PC-9 (cell line): ENCODE results near the gene MYOM3. TPM values are rescaled to one million over a fixed set of nuclear protein-coding genes. Genes with fewer than 3 reads are reported as not detected.
A peak's percentile ranks its signal among the peaks of the same experiment; 100 is the strongest.
"Not testable (repeated sequence)": the region's sequence is repeated elsewhere in the genome, so short reads cannot be mapped to it uniquely, and the experiment has no call there.

ENCODE experiments used
- BruUV-seq: library from RNA; stranded (reverse); fragments of 400-500 nt; replicated peaks from 2 replicates; lab custom pipeline; 2021; lab: Mats Ljungman, UMichigan
- CTCF ChIA-PET: fragments of 300-600 bp; sonication (Branson Sonifier 250); formaldehyde crosslinking; loops from one replicate; lab custom pipeline; 2022; ENCODE audit warnings: antibody characterized with exemption; lab: Charles Lee
- POLR2A ChIA-PET: fragments of 300-600 bp; sonication (Branson Sonifier 250); formaldehyde crosslinking; loops from one replicate; lab custom pipeline; 2022; ENCODE audit warnings: antibody characterized with exemption; ENCODE audit not compliant: unreplicated experiment; lab: Charles Lee
- DNase-seq, 2 experiments: peaks; one replicate each; pipeline versions ENCODE4 v3.0.0 to v3.0.0-alpha.2; 2015 to 2022; ENCODE audit warnings: mixed read lengths in 1 of 2
- H2AFZ ChIP-seq: fragments of 200-600 bp; sonication (generic); 2 replicates; pipeline ENCODE4 v1.8.1; 2017; ENCODE audit warnings: antibody characterized with exemption
- H3F3A ChIP-seq: fragments of 200-600 bp; sonication (generic); 2 replicates; pipeline ENCODE4 v1.8.1; 2017; ENCODE audit warnings: antibody characterized with exemption, mild to moderate bottlenecking, low read depth; ENCODE audit not compliant: insufficient read depth
- H3K27ac ChIP-seq: fragments of 200-600 bp; sonication (generic); 2 replicates; pipeline ENCODE4 v1.6.1; 2016; ENCODE audit warnings: mixed run types
- H3K27me3 ChIP-seq: fragments of 200-600 bp; sonication (generic); 2 replicates; pipeline ENCODE4 v1.6.1; 2016; ENCODE audit warnings: low read depth, mixed run types; ENCODE audit not compliant: insufficient read depth
- H3K36me3 ChIP-seq: fragments of 200-600 bp; sonication (generic); 2 replicates; pipeline ENCODE4 v1.6.1; 2016; ENCODE audit warnings: low read depth, mixed run types
- H3K4me1 ChIP-seq: fragments of 200-600 bp; sonication (generic); replicated peaks from 2 replicates; pipeline ENCODE4 v1.6.1; 2016; ENCODE audit warnings: mixed run types; ENCODE audit not compliant: insufficient read depth
- H3K4me2 ChIP-seq: fragments of 200-600 bp; sonication (generic); 2 replicates; pipeline ENCODE4 v1.6.1; 2017; ENCODE audit warnings: mixed run types
- H3K4me3 ChIP-seq: fragments of 200-600 bp; sonication (generic); 2 replicates; pipeline ENCODE4 v1.6.1; 2016; ENCODE audit warnings: mixed run types
- H3K79me2 ChIP-seq: fragments of 200-600 bp; sonication (generic); 2 replicates; pipeline ENCODE4 v1.6.1; 2017; ENCODE audit warnings: low read depth, mixed run types
- H3K9me2 ChIP-seq: fragments of 200-600 bp; sonication (generic); 2 replicates; pipeline ENCODE4 v1.8.1; 2017; ENCODE audit warnings: mild to moderate bottlenecking; ENCODE audit not compliant: insufficient read depth
- H3K9me3 ChIP-seq: fragments of 200-600 bp; sonication (generic); 2 replicates; pipeline ENCODE4 v1.8.1; 2016; ENCODE audit warnings: low read depth; ENCODE audit not compliant: insufficient read depth
- H4K20me1 ChIP-seq: fragments of 200-600 bp; sonication (generic); 2 replicates; pipeline ENCODE4 v1.8.1; 2017; ENCODE audit not compliant: insufficient read depth
- EZH2 ChIP-seq: fragments of 200-600 bp; sonication (generic); IDR thresholded peaks from 2 replicates; pipeline ENCODE4 v1.8.0; 2017; ENCODE audit warnings: antibody characterized with exemption, low read depth
- intact Hi-C: fragments of 100-400 bp; cut with micrococcal nuclease; formaldehyde crosslinking; loops from one replicate; pipeline ENCODE4 v1.10.0; 2022; ENCODE audit not compliant: unreplicated experiment
- total RNA-seq: library from RNA; stranded (reverse); gene quantifications from 2 replicates; pipeline ENCODE4 v1.2.3, GENCODE V29; 2021
- TF ChIP-seq, protein P1 (sequence below): fragments of 200-600 bp; sonication (generic); conservative IDR thresholded peaks from 2 replicates; pipeline ENCODE4 v1.6.1; 2017; ENCODE audit warnings: mixed run types, antibody characterized with exemption, mild to moderate bottlenecking, moderate library complexity

The MYOM3 gene
- total RNA-seq, 1 experiment from 2014 or later = 11.9 TPM

DNA sequence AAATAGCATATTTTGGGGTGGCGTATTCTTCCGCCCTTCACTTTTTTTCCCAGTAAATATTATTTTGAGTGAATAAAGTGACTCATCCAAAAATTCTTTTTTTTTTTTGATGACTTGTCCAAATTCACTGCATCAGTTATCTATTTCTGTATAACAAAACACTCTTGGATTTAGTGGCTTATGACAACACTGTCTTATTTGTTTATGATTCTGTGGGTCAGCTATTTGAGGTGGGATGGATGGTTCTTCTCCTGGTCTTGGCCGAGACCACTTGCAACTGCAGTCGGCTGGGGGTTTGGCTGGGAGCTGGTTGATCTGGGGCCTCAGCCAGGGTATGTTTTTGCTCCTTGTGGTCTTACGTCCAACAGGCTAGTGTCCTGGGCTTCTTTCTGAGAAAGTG is 91.9 kb downstream of the MYOM3 start:
- Histone ChIP-seq H2AFZ (no peak overlapping the region), H3K27me3 (no peaks in the 10 kb centered on the region), H3K4me1 (peaks cover 55% of the 10 kb centered on the region), H3K9me2 (no peaks in the 10 kb centered on the region), H3K4me2 (no peak overlapping the region), H3K79me2 (no peaks in the 10 kb centered on the region), H4K20me1 (no peaks in the 10 kb centered on the region), H3K27ac (no peak overlapping the region), H3K4me3 (no peak overlapping the region), H3K36me3 (no peaks in the 10 kb centered on the region), H3F3A (peaks cover 35% of the 10 kb centered on the region), H3K9me3 (no peaks in the 10 kb centered on the region)
- BruUV-seq = no TSS peak
- CTCF ChIA-PET = no interaction called here
- DNase-seq = no peak
- intact Hi-C loops = no loop called here
- POLR2A ChIA-PET = no interaction called here
- TF ChIP-seq, protein P1, sequence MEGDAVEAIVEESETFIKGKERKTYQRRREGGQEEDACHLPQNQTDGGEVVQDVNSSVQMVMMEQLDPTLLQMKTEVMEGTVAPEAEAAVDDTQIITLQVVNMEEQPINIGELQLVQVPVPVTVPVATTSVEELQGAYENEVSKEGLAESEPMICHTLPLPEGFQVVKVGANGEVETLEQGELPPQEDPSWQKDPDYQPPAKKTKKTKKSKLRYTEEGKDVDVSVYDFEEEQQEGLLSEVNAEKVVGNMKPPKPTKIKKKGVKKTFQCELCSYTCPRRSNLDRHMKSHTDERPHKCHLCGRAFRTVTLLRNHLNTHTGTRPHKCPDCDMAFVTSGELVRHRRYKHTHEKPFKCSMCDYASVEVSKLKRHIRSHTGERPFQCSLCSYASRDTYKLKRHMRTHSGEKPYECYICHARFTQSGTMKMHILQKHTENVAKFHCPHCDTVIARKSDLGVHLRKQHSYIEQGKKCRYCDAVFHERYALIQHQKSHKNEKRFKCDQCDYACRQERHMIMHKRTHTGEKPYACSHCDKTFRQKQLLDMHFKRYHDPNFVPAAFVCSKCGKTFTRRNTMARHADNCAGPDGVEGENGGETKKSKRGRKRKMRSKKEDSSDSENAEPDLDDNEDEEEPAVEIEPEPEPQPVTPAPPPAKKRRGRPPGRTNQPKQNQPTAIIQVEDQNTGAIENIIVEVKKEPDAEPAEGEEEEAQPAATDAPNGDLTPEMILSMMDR = no peak
- TF ChIP-seq EZH2 = no peak

- BruUV-seq = TSS peak; percentile 52
- H3K9me3 ChIP-seq = no peaks in the 10 kb centered on the region
- H3K4me1 ChIP-seq = peaks cover 55% of the 10 kb centered on the region
- no peaks in the 10 kb centered on the region for H3K36me3 ChIP-seq
- H3K4me2 ChIP-seq = peak overlapping the region; percentile 86
- no peaks in the 10 kb centered on the region for H3K27me3 ChIP-seq
- H3K79me2 ChIP-seq = no peaks in the 10 kb centered on the region
- TF ChIP-seq EZH2 = no peak
- TF ChIP-seq, protein P1 = no peak
- 0 out of 2 replicates have a peak overlapping the region, but pooled peaks have one; percentile 68 for H2AFZ ChIP-seq
- peak overlapping the region; percentile 95 for H3K27ac ChIP-seq
- peak overlapping the region; percentile 26; the same call in 1 of the 2 replicates for H3K4me3 ChIP-seq
- POLR2A ChIA-PET = interaction anchor here (0.5 to 0.6 kb wide), 2 partner anchors 17 to 1193 kb away, joined by 3 to 4 read pairs; no protein-coding TSS in a partner anchor
- intact Hi-C loops = loop anchor here (2.0 kb wide), 1 partner anchor 38 kb away; the partner anchor contains the start of gene SRSF10
- H3K9me2 ChIP-seq = no peaks in the 10 kb centered on the region
- CTCF ChIA-PET = interaction anchor here (0.5 to 1.2 kb wide), 5 partner anchors 10 to 183 kb away, joined by 3 read pairs; no protein-coding TSS in a partner anchor
- H4K20me1 ChIP-seq = no peaks in the 10 kb centered on the region
- H3F3A ChIP-seq = peaks cover 35% of the 10 kb centered on the region
- DNase-seq = peak; percentile 93 to 95
Observed at GRCh38 chr1:24018611-24019580, 93.0 kb downstream of the MYOM3 start.

GRCh38 chr1:24015221-24016210 is 96.4 kb downstream of the MYOM3 start:
- Histone ChIP-seq H3K27me3 (no peaks in the 10 kb centered on the region), H3K4me3 (no peak overlapping the region), H3K4me2 (no peak overlapping the region), H3K9me2 (no peaks in the 10 kb centered on the region), H3F3A (peaks cover 27% of the 10 kb centered on the region), H3K9me3 (no peaks in the 10 kb centered on the region), H3K36me3 (no peaks in the 10 kb centered on the region), H4K20me1 (no peaks in the 10 kb centered on the region), H3K79me2 (no peaks in the 10 kb centered on the region), H3K27ac (no peak overlapping the region), H3K4me1 (peaks cover 29% of the 10 kb centered on the region), H2AFZ (no peak overlapping the region)
- TF ChIP-seq EZH2 = no peak
- TF ChIP-seq, protein P1 = no peak
- ChIA-PET POLR2A (no interaction called here), CTCF (no interaction called here)
- intact Hi-C loops = no loop called here
- BruUV-seq = no TSS peak
- no peak for DNase-seq

DNA sequence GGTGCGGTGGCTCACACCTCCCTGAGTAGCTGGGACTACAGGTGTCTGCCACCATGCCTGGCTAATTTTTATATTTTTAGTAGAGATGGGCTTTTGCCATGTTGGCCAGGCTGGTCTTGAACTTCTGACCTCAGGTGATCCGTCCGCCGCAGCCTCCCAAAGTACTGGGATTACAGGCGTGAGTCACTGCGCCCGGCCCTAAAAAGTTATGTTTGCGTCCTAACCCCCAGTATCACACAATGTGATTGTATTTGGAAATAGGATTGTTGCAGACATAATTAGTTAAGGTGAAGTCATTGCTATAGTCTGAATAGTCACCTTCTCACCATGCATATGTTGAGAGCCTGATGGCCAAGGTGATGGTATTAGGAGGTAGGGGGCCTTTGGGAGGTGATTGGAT is 99.1 kb downstream of the MYOM3 start:
- H3K36me3 ChIP-seq, H3K79me2 ChIP-seq, BruUV-seq, POLR2A ChIA-PET, intact Hi-C loops, H3K4me3 ChIP-seq, H2AFZ ChIP-seq, H3K27me3 ChIP-seq, H3K4me2 ChIP-seq, H4K20me1 ChIP-seq, DNase-seq, CTCF ChIA-PET, H3K27ac ChIP-seq, H3K9me2 ChIP-seq, H3K9me3 ChIP-seq: not testable (repeated sequence)
- peaks cover 29% of the 10 kb centered on the region for H3K4me1 ChIP-seq
- peaks cover 16% of the 10 kb centered on the region; the same call in 1 of the 2 replicates for H3F3A ChIP-seq
